HG03097 (cell line): Measurements from ENCODE around the gene GPX3.

Experiments
- ATAC-seq: cut with Tn5 transposase; IDR thresholded peaks from one replicate; pipeline ENCODE4 v1.9.1; 2021; ENCODE audit not compliant: unreplicated experiment, low FRiP score

The GPX3 gene

GRCh38 chr5:151008906-151009305, 11.5 kb upstream of the GPX3 start:
- ATAC-seq, result no peak

- no peak for ATAC-seq
These were observed 7.5 kb upstream of the GPX3 start for GRCh38 chr5:151012862-151013261.

- ATAC-seq, result no peak
These were observed 5.6 kb upstream of the GPX3 start for GRCh38 chr5:151014680-151015343.

- no peak for ATAC-seq
These were observed 4.3 kb upstream of the GPX3 start for GRCh38 chr5:151015974-151016587.

GRCh38 chr5:151016700-151017099, 3.7 kb upstream of the GPX3 start:
- ATAC-seq, result no peak

- no peak for ATAC-seq
These were observed 2.5 kb upstream of the GPX3 start for GRCh38 chr5:151017897-151018296.

GRCh38 chr5:151018846-151019245, 1.5 kb upstream of the GPX3 start:
- ATAC-seq, result no peak

GRCh38 chr5:151019331-151019730, 1.1 kb upstream of the GPX3 start:
- no peak for ATAC-seq

GRCh38 chr5:151021746-151022145, 1.4 kb downstream of the GPX3 start:
- ATAC-seq, result no peak

GRCh38 chr5:151022511-151023018, 2.2 kb downstream of the GPX3 start:
- ATAC-seq, result no peak

GRCh38 chr5:151023047-151023615, 2.7 kb downstream of the GPX3 start:
- no peak for ATAC-seq

GRCh38 chr5:151023651-151024050, 3.3 kb downstream of the GPX3 start:
- no peak for ATAC-seq

GRCh38 chr5:151024440-151025249, 4.3 kb downstream of the GPX3 start:
- no peak for ATAC-seq

GRCh38 chr5:151025250-151025606, 4.8 kb downstream of the GPX3 start:
- no peak for ATAC-seq

GRCh38 chr5:151026088-151026487, 5.7 kb downstream of the GPX3 start:
- no peak for ATAC-seq

- ATAC-seq, result no peak
These were observed 6.3 kb downstream of the GPX3 start for GRCh38 chr5:151026679-151027078.

- no peak for ATAC-seq
These were observed 7.6 kb downstream of the GPX3 start for GRCh38 chr5:151027961-151028479.

- ATAC-seq, result no peak
These were observed 8.3 kb downstream of the GPX3 start for GRCh38 chr5:151028717-151029116.

GRCh38 chr5:151029179-151030055, 9.0 kb downstream of the GPX3 start:
- no peak for ATAC-seq

- ATAC-seq, result no peak
These were observed 9.6 kb downstream of the GPX3 start for GRCh38 chr5:151030056-151030336.
